Lung (tissue), 12 donors: ENCODE measurements around the gene NRIP3. TPM values are rescaled to one million over a fixed set of nuclear protein-coding genes. Genes with fewer than 3 reads are reported as not detected.
A peak's percentile ranks its signal among the peaks of the same experiment; 100 is the strongest.

ENCODE experiments used
- ATAC-seq: fragments of 200-7000 bp; cut with Tn5 transposase; one replicate; pipeline ENCODE4 v1.9.1; 2020; ENCODE audit warnings: moderate number of reproducible peaks; ENCODE audit not compliant: insufficient read depth, low FRiP score
- DNase-seq, 3 donors: peaks; one replicate each; pipeline ENCODE4 v3.0.0-alpha.2; 2013 to 2017
- H3K27ac ChIP-seq, 2 donors: one replicate each; pipeline ENCODE4 v1.5.1; 2013; ENCODE audit warnings: mild to moderate bottlenecking in 2 of 2, moderate library complexity in 2 of 2, control low read depth in 1 of 2, inconsistent platforms in 1 of 2, low read depth in 1 of 2, low read length in 1 of 2
- H3K27me3 ChIP-seq, 3 donors: one replicate each; pipeline ENCODE4 v1.5.1; 2013; ENCODE audit warnings: low read length in 2 of 3; ENCODE audit not compliant: control insufficient read depth in 3 of 3, insufficient read depth in 3 of 3
- H3K36me3 ChIP-seq, 4 donors: one replicate each; pipeline ENCODE4 v1.5.1; 2013; ENCODE audit warnings: low read length in 4 of 4, mild to moderate bottlenecking in 1 of 4, moderate library complexity in 1 of 4; ENCODE audit not compliant: control insufficient read depth in 4 of 4, insufficient read depth in 4 of 4
- H3K4me1 ChIP-seq, 5 donors: one replicate each; pipeline ENCODE4 v1.5.1; 2013; ENCODE audit warnings: low read length in 5 of 5, mild to moderate bottlenecking in 2 of 5, moderate library complexity in 1 of 5; ENCODE audit not compliant: control insufficient read depth in 5 of 5, insufficient read depth in 5 of 5
- H3K4me3 ChIP-seq: one replicate; pipeline ENCODE4 v1.5.1; 2013; ENCODE audit warnings: mild to moderate bottlenecking, control low read depth, moderate library complexity
- H3K9ac ChIP-seq, 2 donors: one replicate each; pipeline ENCODE4 v1.5.1; 2013; ENCODE audit warnings: low read length in 2 of 2, control low read depth in 1 of 2; ENCODE audit not compliant: insufficient read depth in 1 of 2
- H3K9me3 ChIP-seq, 4 donors: one replicate each; pipeline ENCODE4 v1.5.1; 2013; ENCODE audit warnings: low read length in 3 of 4, mild to moderate bottlenecking in 1 of 4, moderate library complexity in 1 of 4; ENCODE audit not compliant: control insufficient read depth in 4 of 4, insufficient read depth in 3 of 4
- WGBS, 2 donors: extraction: QIAGEN DNeasy Blood & Tissue Kit; methylation state at CpG; one replicate each; pipeline ENCODE4 v1.1.7; 2013; 5-methylcytosine and 5-hydroxymethylcytosine counted together
- polyA plus RNA-seq, 2 donors: library from polyadenylated mRNA; stranded (reverse); fragments of 200-250 nt; gene quantifications; one replicate each; pipeline ENCODE4 v1.2.1, GENCODE V29; 2013
- total RNA-seq, 2 donors: library from RNA; depleted of rRNA in 1 of 2; stranded (reverse); fragments of >200 nt in 1 of 2; gene quantifications; one replicate each; pipeline ENCODE4 v1.2.1, GENCODE V29; 2014 to 2021
- TF ChIP-seq, protein P1 (sequence below): IDR thresholded peaks from 2 replicates; pipeline ENCODE4 v1.5.1; 2012; ENCODE audit warnings: mild to moderate bottlenecking; ENCODE audit errors: control extremely low read depth, extremely low read depth
- donor health status: control.
- donor health status: control.
- donor health status: Bipolar disorder and iron deficiency.
- donor health status: healthy.
- donor health status: DM: yes; HTN: yes; CAD: no.

NRIP3 gene
- total and polyA plus RNA-seq, 4 donors = 0.28 to 2.2 (median 1.9) TPM

DNA sequence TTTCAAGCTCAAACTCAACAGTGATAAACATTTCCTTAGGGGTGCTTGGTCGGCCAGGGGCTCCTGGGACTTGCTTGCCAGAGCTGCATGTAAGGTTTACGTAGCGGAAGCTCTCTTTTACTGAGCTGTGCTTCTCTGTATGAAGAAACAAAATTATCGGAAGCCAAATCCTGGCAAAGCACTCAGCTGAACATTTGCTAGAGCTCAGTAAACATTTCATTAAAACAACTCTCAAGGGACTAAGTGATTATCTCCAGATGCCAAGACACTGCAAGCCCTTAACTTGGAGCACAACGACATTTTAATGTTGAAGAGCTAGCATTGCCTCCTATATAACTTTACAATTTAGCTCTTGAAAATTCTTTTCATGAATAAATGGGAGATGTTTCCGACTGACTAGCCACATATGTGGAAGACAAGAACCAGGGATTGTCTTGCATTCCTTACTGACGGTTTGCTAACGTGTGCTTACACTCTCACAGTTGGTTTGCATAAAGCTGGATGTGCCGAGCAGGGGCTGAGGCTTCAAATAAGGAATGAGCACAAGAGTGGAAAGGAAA lies 44.2 kb upstream of the NRIP3 start:
- ATAC-seq = peak; percentile 43
- WGBS, 2 donors = 54 to 67% methylated on average over 9 of the region's 9 CpGs
- H3K27me3 ChIP-seq = no peaks in the 10 kb centered on the region
- peak; percentile 86 to 99 (median 98) for DNase-seq
- no peak overlapping the region for H3K9ac ChIP-seq
- peaks cover 0 to 45% (median 21%) of the 10 kb centered on the region in 5 donors for H3K4me1 ChIP-seq
- H3K4me3 ChIP-seq = no peak overlapping the region
- no peaks in the 10 kb centered on the region for H3K9me3 ChIP-seq
- peak overlapping the region in 1 of 2 donors; percentile 57 for H3K27ac ChIP-seq
- TF ChIP-seq, protein P1, sequence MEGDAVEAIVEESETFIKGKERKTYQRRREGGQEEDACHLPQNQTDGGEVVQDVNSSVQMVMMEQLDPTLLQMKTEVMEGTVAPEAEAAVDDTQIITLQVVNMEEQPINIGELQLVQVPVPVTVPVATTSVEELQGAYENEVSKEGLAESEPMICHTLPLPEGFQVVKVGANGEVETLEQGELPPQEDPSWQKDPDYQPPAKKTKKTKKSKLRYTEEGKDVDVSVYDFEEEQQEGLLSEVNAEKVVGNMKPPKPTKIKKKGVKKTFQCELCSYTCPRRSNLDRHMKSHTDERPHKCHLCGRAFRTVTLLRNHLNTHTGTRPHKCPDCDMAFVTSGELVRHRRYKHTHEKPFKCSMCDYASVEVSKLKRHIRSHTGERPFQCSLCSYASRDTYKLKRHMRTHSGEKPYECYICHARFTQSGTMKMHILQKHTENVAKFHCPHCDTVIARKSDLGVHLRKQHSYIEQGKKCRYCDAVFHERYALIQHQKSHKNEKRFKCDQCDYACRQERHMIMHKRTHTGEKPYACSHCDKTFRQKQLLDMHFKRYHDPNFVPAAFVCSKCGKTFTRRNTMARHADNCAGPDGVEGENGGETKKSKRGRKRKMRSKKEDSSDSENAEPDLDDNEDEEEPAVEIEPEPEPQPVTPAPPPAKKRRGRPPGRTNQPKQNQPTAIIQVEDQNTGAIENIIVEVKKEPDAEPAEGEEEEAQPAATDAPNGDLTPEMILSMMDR = no peak
- H3K36me3 ChIP-seq = no peaks in the 10 kb centered on the region

DNA sequence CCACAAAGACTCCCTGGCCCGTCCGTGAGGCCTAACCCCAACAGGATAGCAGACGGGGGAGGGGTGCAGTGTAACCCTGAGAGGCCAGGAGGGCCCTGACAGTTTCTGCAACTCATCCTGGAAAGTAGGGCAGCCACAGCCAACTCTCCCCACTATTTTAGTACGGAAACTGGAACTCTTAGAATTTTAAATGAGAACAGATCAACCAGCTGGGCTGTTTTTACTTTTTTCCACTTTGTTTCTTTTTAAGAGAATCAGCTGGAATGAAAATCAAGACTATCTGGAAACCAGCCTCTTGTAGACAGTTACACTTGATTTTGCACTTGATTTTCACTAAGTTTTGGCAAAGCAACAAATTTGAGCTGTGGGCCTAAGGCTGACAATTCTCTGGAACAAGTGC lies 42.7 kb upstream of the NRIP3 start:
- no peak for ATAC-seq
- no peaks in the 10 kb centered on the region for H3K36me3 ChIP-seq
- H3K9me3 ChIP-seq = no peaks in the 10 kb centered on the region
- H3K27ac ChIP-seq = peak overlapping the region in 1 of 2 donors; percentile 6
- H3K4me1 ChIP-seq = peaks cover 0 to 52% (median 21%) of the 10 kb centered on the region in 5 donors
- H3K9ac ChIP-seq = no peak overlapping the region
- peak in 2 of 3 donors; percentile 84 to 92 for DNase-seq
- H3K27me3 ChIP-seq = no peaks in the 10 kb centered on the region
- no peak overlapping the region for H3K4me3 ChIP-seq
- 75 to 79% methylated on average over 4 of the region's 4 CpGs for WGBS, 2 donors
- TF ChIP-seq, protein P1 = no peak

DNA sequence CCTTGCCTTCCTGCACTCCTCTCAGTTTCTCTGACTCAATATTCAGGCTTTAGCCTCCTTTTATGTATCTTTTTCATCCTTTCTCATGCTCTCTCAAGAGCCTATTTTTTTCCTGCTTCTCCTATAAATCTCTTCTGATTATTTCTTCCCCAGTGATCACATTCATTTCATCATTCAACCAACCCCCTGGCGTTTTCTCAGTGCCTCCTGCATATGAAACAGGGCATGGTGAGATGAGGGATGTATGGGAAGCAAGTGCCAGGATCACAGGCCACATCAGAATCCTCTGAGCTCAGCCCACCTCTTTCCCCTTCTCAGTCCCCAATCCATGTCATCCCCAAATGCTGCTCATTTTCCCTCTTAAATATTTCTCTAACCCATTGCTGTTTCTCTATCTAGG lies 38.7 kb upstream of the NRIP3 start:
- DNase-seq (no peak), ATAC-seq (no peak)
- Histone ChIP-seq H3K4me1 (peaks cover 0 to 31% (median 14%) of the 10 kb centered on the region in 5 donors), H3K27me3 (no peaks in the 10 kb centered on the region), H3K9me3 (no peaks in the 10 kb centered on the region), H3K36me3 (peaks cover 0 to 3% (median 0%) of the 10 kb centered on the region in 4 donors), H3K4me3 (no peak overlapping the region), H3K27ac (no peak overlapping the region), H3K9ac (no peak overlapping the region)
- TF ChIP-seq, protein P1 = no peak
- 83 to 85% methylated on average over 1 of the region's 1 CpG for WGBS, 2 donors

DNA sequence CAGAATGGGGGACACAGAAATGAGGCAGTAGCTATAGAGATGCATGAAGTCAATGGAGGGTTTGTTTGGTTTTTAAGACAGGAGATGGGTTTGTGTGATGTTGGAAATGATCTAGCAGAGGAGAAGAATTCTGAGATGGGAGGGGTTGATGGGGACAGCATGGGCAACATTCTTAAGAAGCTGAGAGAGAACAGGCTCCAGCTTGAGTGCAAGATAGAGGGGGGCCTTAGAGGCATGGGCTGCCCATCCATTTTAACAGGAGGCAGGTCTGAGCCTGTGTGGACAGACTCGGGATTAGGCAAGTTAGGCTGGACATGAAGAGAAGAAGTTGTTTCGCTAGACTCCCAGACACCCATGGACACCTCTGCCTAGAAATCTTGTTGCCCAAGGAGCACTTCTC lies 37.9 kb upstream of the NRIP3 start:
- peak; percentile 45 to 59 (median 51) for DNase-seq
- TF ChIP-seq, protein P1 = no peak
- H3K27ac ChIP-seq = no peak overlapping the region
- peaks cover 0 to 3% (median 0%) of the 10 kb centered on the region in 4 donors for H3K36me3 ChIP-seq
- WGBS, 2 donors = 79 to 92% methylated on average over 2 of the region's 2 CpGs
- no peaks in the 10 kb centered on the region for H3K9me3 ChIP-seq
- ATAC-seq = no peak
- no peak overlapping the region for H3K4me3 ChIP-seq
- H3K4me1 ChIP-seq = peaks cover 0 to 31% (median 6%) of the 10 kb centered on the region in 5 donors
- no peak overlapping the region for H3K9ac ChIP-seq
- H3K27me3 ChIP-seq = no peaks in the 10 kb centered on the region
